CD14-positive monocyte (primary cell): ENCODE measurements around the gene BRIX1. TPM values are rescaled to one million over a fixed set of nuclear protein-coding genes. Genes with fewer than 3 reads are reported as not detected.

Source experiments
- DNase-seq, 3 donors: peaks; one replicate each; pipeline ENCODE4 v3.0.0-alpha.2; 2011 to 2022
- H2AFZ ChIP-seq: 2 replicates; pipeline ENCODE4 v1.6.0; 2012; ENCODE audit warnings: mild to moderate bottlenecking, low read depth, low read length, inconsistent platforms; ENCODE audit not compliant: insufficient read depth, poor library complexity, severe bottlenecking
- H3K27ac ChIP-seq, 2 donors: 1 replicate in 1 of 2; 2 replicates in 1 of 2; pipeline ENCODE4 v1.5.1; 2012 to 2013; ENCODE audit warnings: low read length in 2 of 2, control low read depth in 1 of 2, inconsistent platforms in 1 of 2, low read depth in 1 of 2, mild to moderate bottlenecking in 1 of 2
- H3K27me3 ChIP-seq, 2 donors: one replicate each; pipeline versions ENCODE4 v1.6.0 to v1.6.1; 2011 to 2013; ENCODE audit warnings: low read length in 2 of 2; ENCODE audit not compliant: control insufficient read depth in 2 of 2, insufficient read depth in 2 of 2
- H3K36me3 ChIP-seq, 2 donors: replicated peaks in 1 of 2; 1 replicate in 1 of 2; 2 replicates in 1 of 2; pipeline versions ENCODE4 v1.5.1 to v1.6.1; 2012 to 2013; ENCODE audit warnings: low read length in 2 of 2, control low read depth in 1 of 2, inconsistent platforms in 1 of 2, mild to moderate bottlenecking in 1 of 2; ENCODE audit not compliant: insufficient read depth in 2 of 2, control insufficient read depth in 1 of 2
- H3K4me1 ChIP-seq, 2 donors: 1 replicate in 1 of 2; 2 replicates in 1 of 2; pipeline versions ENCODE4 v1.5.1 to v1.6.1; 2012 to 2013; ENCODE audit warnings: low read length in 2 of 2, control low read depth in 1 of 2, inconsistent platforms in 1 of 2, mild to moderate bottlenecking in 1 of 2, moderate library complexity in 1 of 2; ENCODE audit not compliant: insufficient read depth in 2 of 2, control insufficient read depth in 1 of 2
- H3K4me2 ChIP-seq: replicated peaks from 2 replicates; pipeline ENCODE3; 2012; ENCODE audit warnings: low read length, moderate library complexity, mild to moderate bottlenecking; ENCODE audit not compliant: poor library complexity, severe bottlenecking; ENCODE audit errors: extremely low read depth
- H3K4me3 ChIP-seq, 3 experiments: fragments of 200-600 bp in 1 of 3; sonication (generic) in 1 of 3; replicated peaks in 1 of 3; 1 replicate in 2 of 3; 2 replicates in 1 of 3; pipeline ENCODE4 v1.5.1; 2011 to 2013; ENCODE audit warnings: low read length in 3 of 3, mild to moderate bottlenecking in 3 of 3, control low read depth in 2 of 3, low read depth in 2 of 3, inconsistent platforms in 1 of 3, moderate library complexity in 1 of 3
- H3K79me2 ChIP-seq: 2 replicates; pipeline ENCODE4 v1.6.0; 2012; ENCODE audit warnings: mild to moderate bottlenecking, control low read depth, inconsistent platforms, low read length, moderate library complexity; ENCODE audit not compliant: insufficient read depth
- H3K9ac ChIP-seq: 2 replicates; pipeline ENCODE4 v1.6.0; 2017; ENCODE audit warnings: low read length, mild to moderate bottlenecking; ENCODE audit not compliant: insufficient read depth, poor library complexity, severe bottlenecking
- H3K9me3 ChIP-seq, 2 donors: replicated peaks in 1 of 2; 1 replicate in 1 of 2; 2 replicates in 1 of 2; pipeline versions ENCODE4 v1.5.1 to v1.6.1; 2012 to 2013; ENCODE audit warnings: low read length in 2 of 2, control low read depth in 1 of 2; ENCODE audit not compliant: control insufficient read depth in 1 of 2, insufficient read depth in 1 of 2
- H4K20me1 ChIP-seq: 2 replicates; pipeline ENCODE4 v1.6.0; 2012; ENCODE audit warnings: mild to moderate bottlenecking, low read length, control low read depth, moderate library complexity; ENCODE audit not compliant: insufficient read depth
- H3K27ac Mint-ChIP-seq, 7 donors: one replicate each; pipeline ENCODE4 v1.8.0; 2020; ENCODE audit warnings: mild to moderate bottlenecking in 7 of 7, mixed read lengths in 7 of 7, moderate library complexity in 6 of 7, inconsistent platforms in 2 of 7
- H3K27me3 Mint-ChIP-seq, 3 donors: one replicate each; pipeline ENCODE4 v1.8.0; 2021 to 2022; ENCODE audit warnings: low read depth in 3 of 3, mild to moderate bottlenecking in 3 of 3, mixed read lengths in 3 of 3, moderate library complexity in 3 of 3, inconsistent platforms in 1 of 3
- H3K36me3 Mint-ChIP-seq, 2 donors: one replicate each; pipeline ENCODE4 v1.8.0; 2020; ENCODE audit warnings: mixed read lengths in 2 of 2, inconsistent platforms in 1 of 2, mild to moderate bottlenecking in 1 of 2
- H3K4me1 Mint-ChIP-seq: one replicate; pipeline ENCODE4 v1.8.0; 2020; ENCODE audit warnings: mild to moderate bottlenecking, mixed read lengths
- H3K4me3 Mint-ChIP-seq, 2 donors: one replicate each; pipeline ENCODE4 v1.8.0; 2020; ENCODE audit warnings: mild to moderate bottlenecking in 2 of 2, mixed read lengths in 2 of 2, moderate library complexity in 1 of 2
- H3K9me3 Mint-ChIP-seq, 7 donors: one replicate each; pipeline ENCODE4 v1.8.0; 2020 to 2022; ENCODE audit warnings: mixed read lengths in 7 of 7, mild to moderate bottlenecking in 6 of 7, moderate library complexity in 6 of 7, inconsistent platforms in 2 of 7
- WGBS: methylation state at CpG from one replicate; pipeline ENCODE4 v1.1.5; 2013; ENCODE audit warnings: missing lambda C conversion rate; ENCODE audit not compliant: insufficient coverage; 5-methylcytosine and 5-hydroxymethylcytosine counted together
- intact Hi-C, 2 donors: fragments of 100-400 bp; cut with micrococcal nuclease; formaldehyde crosslinking; loops; one replicate each; pipeline versions ENCODE4 v1.15.0 to v1.15.1; 2023
- polyA plus RNA-seq, 3 donors: library from polyadenylated mRNA; depleted of rRNA in 1 of 3; unstranded in 2 of 3; stranded (reverse) in 1 of 3; fragments of 300-500 nt in 2 of 3; fragments of >200 nt in 1 of 3; fragmentation: Illumina TruSeq in 2 of 3; gene quantifications; 1 replicate in 2 of 3; 2 replicates in 1 of 3; pipeline ENCODE4 v1.2.3, GENCODE V29; 2012 to 2021
- TF ChIP-seq, protein P1 (sequence below): fragments of 200-600 bp; IDR thresholded peaks from one replicate; pipeline ENCODE4 v1.8.0; 2022; ENCODE audit warnings: antibody characterized with exemption, mild to moderate bottlenecking

The BRIX1 gene
- polyA plus RNA-seq, 3 donors = 3.3 to 13.5 (median 12.5) TPM

DNA sequence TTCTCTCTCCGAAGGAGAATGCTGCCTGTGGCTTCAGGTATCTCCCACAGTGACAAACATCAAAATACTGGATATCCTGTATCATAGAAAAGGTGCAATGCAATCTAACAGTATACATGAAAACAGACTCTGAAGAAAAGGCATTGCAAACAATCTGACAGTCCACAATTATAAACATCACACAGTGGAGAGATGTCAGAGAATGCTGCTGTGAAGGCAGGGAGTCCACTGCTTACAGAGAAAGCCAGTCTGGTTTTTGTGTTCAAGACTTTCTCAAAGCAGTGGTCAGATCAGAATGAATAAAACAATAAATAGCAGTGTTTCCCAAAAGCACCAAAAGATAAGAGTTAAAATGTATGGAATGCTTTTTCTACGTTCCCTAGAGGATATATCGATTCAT is 47.9 kb upstream of the BRIX1 start:
- Mint-ChIP-seq H3K4me3 (no peak overlapping the region), H3K27me3 (no peaks in the 10 kb centered on the region), H3K36me3 (no peaks in the 10 kb centered on the region), H3K27ac (no peak overlapping the region), H3K9me3 (no peaks in the 10 kb centered on the region), H3K4me1 (no peaks in the 10 kb centered on the region)
- H3K27me3 ChIP-seq = no peaks in the 10 kb centered on the region
- H3K36me3 ChIP-seq = no peaks in the 10 kb centered on the region
- H3K79me2 ChIP-seq = no peaks in the 10 kb centered on the region
- TF ChIP-seq, protein P1, sequence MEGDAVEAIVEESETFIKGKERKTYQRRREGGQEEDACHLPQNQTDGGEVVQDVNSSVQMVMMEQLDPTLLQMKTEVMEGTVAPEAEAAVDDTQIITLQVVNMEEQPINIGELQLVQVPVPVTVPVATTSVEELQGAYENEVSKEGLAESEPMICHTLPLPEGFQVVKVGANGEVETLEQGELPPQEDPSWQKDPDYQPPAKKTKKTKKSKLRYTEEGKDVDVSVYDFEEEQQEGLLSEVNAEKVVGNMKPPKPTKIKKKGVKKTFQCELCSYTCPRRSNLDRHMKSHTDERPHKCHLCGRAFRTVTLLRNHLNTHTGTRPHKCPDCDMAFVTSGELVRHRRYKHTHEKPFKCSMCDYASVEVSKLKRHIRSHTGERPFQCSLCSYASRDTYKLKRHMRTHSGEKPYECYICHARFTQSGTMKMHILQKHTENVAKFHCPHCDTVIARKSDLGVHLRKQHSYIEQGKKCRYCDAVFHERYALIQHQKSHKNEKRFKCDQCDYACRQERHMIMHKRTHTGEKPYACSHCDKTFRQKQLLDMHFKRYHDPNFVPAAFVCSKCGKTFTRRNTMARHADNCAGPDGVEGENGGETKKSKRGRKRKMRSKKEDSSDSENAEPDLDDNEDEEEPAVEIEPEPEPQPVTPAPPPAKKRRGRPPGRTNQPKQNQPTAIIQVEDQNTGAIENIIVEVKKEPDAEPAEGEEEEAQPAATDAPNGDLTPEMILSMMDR = no peak
- no peak overlapping the region for H3K27ac ChIP-seq
- no CpG with 5 or more reads among the region's 3 CpGs for WGBS
- no peaks in the 10 kb centered on the region for H3K9me3 ChIP-seq
- H2AFZ ChIP-seq = no peak overlapping the region
- H3K9ac ChIP-seq = no peak overlapping the region
- no peaks in the 10 kb centered on the region for H4K20me1 ChIP-seq
- intact Hi-C loops = no loop called here
- H3K4me1 ChIP-seq = no peaks in the 10 kb centered on the region
- no peak for DNase-seq
- no peak overlapping the region for H3K4me2 ChIP-seq
- no peak overlapping the region for H3K4me3 ChIP-seq

DNA sequence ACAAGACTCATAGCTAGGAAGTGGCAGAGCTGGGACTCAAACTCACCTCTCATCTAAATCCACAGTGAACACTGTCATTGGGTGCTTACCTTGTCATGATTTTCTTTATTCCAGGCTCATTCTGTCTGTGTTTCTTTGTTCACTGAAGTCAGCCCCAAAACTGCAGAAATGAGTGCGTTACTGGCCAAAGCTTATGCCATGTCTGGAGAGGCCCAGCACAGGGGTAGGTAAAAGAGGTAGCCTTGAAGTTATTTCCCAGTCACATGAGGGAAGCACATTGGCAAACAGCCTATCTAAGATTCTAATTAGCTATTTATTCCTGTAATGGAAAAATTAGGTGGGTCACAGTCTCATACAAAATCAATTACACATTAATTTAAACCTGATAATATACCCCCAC is 46.7 kb upstream of the BRIX1 start:
- no peaks in the 10 kb centered on the region for H4K20me1 ChIP-seq
- intact Hi-C loops = no loop called here
- Mint-ChIP-seq H3K27ac (no peak overlapping the region), H3K27me3 (peaks cover 0 to 3% (median 0%) of the 10 kb centered on the region in 3 donors), H3K4me3 (no peak overlapping the region), H3K4me1 (no peaks in the 10 kb centered on the region), H3K9me3 (no peaks in the 10 kb centered on the region), H3K36me3 (no peaks in the 10 kb centered on the region)
- DNase-seq = no peak
- no peaks in the 10 kb centered on the region for H3K4me1 ChIP-seq
- H3K27me3 ChIP-seq = no peaks in the 10 kb centered on the region
- H3K9ac ChIP-seq = no peak overlapping the region
- no peaks in the 10 kb centered on the region for H3K79me2 ChIP-seq
- no peak overlapping the region for H3K4me3 ChIP-seq
- no peaks in the 10 kb centered on the region for H3K36me3 ChIP-seq
- H3K27ac ChIP-seq = no peak overlapping the region
- no peak overlapping the region for H3K4me2 ChIP-seq
- H2AFZ ChIP-seq = no peak overlapping the region
- TF ChIP-seq, protein P1 = no peak
- H3K9me3 ChIP-seq = no peaks in the 10 kb centered on the region
- 88% methylated on average over 1 of the region's 1 CpG for WGBS
